Upper lobe of left lung (tissue), 4 donors: Measurements from ENCODE around the gene PTDSS2.

Experiments
- EP300 ChIP-seq, 4 donors: sonication (generic); formaldehyde crosslinking; IDR thresholded peaks; one replicate each; pipeline ENCODE4 v1.5.1; 2017; ENCODE audit warnings: antibody characterized with exemption in 4 of 4, control low read depth in 2 of 4
- POLR2A ChIP-seq, 4 donors: fragments of 450-650 bp; IDR thresholded peaks; one replicate each; pipeline ENCODE4 v1.5.1; 2016 to 2017; ENCODE audit warnings: antibody characterized with exemption in 4 of 4, mild to moderate bottlenecking in 2 of 4
- TF ChIP-seq, protein P1 (sequence below), 6 experiments: fragments of 450-650 bp in 4 of 6; fragments of 200-600 bp in 2 of 6; sonication (generic) in 2 of 6; IDR thresholded peaks; one replicate each; pipeline ENCODE4 v1.5.1; 2016 to 2019; ENCODE audit warnings: antibody characterized with exemption in 6 of 6

DNA sequence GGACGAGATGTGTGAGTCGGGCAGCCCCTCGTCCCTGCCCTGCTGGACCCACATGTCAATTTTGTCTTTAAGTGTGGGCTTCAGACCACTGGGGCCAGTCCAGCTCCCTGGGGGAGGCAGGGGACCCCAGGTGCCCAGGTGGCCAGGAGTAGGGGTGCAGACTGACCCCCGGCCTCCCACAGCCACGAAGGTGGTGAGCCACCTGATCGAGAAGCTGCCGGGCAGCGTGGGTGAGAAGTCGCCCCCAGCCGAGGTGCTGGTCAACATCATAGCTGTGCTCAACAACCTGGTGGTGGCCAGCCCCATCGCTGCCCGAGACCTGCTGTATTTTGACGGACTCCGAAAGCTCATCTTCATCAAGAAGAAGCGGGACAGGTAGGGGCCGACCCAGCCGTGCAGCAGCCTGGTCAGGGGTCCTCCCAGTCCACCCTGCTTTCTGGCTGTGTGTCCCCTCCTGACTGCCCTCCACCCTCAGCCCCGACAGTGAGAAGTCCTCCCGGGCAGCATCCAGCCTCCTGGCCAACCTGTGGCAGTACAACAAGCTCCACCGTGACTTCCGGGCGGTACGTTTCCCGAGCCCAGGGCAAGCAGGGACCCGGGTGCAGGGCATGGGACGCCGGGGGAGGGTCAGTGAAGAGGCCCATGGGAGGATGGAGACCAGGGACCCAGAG, 46.2 kb upstream of the PTDSS2 start:
- TF ChIP-seq, protein P1, sequence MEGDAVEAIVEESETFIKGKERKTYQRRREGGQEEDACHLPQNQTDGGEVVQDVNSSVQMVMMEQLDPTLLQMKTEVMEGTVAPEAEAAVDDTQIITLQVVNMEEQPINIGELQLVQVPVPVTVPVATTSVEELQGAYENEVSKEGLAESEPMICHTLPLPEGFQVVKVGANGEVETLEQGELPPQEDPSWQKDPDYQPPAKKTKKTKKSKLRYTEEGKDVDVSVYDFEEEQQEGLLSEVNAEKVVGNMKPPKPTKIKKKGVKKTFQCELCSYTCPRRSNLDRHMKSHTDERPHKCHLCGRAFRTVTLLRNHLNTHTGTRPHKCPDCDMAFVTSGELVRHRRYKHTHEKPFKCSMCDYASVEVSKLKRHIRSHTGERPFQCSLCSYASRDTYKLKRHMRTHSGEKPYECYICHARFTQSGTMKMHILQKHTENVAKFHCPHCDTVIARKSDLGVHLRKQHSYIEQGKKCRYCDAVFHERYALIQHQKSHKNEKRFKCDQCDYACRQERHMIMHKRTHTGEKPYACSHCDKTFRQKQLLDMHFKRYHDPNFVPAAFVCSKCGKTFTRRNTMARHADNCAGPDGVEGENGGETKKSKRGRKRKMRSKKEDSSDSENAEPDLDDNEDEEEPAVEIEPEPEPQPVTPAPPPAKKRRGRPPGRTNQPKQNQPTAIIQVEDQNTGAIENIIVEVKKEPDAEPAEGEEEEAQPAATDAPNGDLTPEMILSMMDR (IDR thresholded peaks at IDR 0.05) = no peak
- TF ChIP-seq POLR2A (IDR thresholded peaks at IDR 0.05) = no peak
- no peak for TF ChIP-seq EP300 (IDR thresholded peaks at IDR 0.05)
